Colonic mucosa (tissue), 4 donors: Measurements from ENCODE around the gene CDC45. TPM values are rescaled to one million over a fixed set of nuclear protein-coding genes. Genes with fewer than 3 reads are reported as not detected.
A peak's percentile ranks its signal among the peaks of the same experiment; 100 is the strongest.

Experiments used
- DNase-seq: peaks from one replicate; pipeline ENCODE4 v3.0.0-alpha.2; 2020
- H3K27ac ChIP-seq: fragments of 200-600 bp; one replicate; pipeline ENCODE4 v1.8.0; 2021
- H3K27me3 ChIP-seq: fragments of 200-600 bp; one replicate; pipeline ENCODE4 v1.8.0; 2021
- H3K36me3 ChIP-seq: fragments of 200-600 bp; one replicate; pipeline ENCODE4 v1.8.0; 2021
- H3K4me1 ChIP-seq: fragments of 200-600 bp; one replicate; pipeline ENCODE4 v1.8.0; 2021; ENCODE audit warnings: mild to moderate bottlenecking
- H3K4me3 ChIP-seq: fragments of 200-600 bp; one replicate; pipeline ENCODE4 v1.8.0; 2021
- H3K9ac ChIP-seq, 2 donors: one replicate each; pipeline ENCODE4 v1.7.0; 2013; ENCODE audit warnings: control low read depth in 2 of 2, low read depth in 2 of 2, low read length in 2 of 2
- H3K9me3 ChIP-seq: fragments of 200-600 bp; one replicate; pipeline ENCODE4 v1.8.0; 2021
- CTCF ChIP-seq: fragments of 200-600 bp; IDR thresholded peaks from one replicate; pipeline ENCODE4 v1.8.0; 2022; ENCODE audit warnings: antibody characterized with exemption, mild to moderate bottlenecking
- intact Hi-C: fragments of 100-400 bp; cut with DNase I; formaldehyde crosslinking; loops from one replicate; pipeline ENCODE4 v1.14.1; 2022
- total RNA-seq, 2 donors: library from RNA; stranded (reverse); fragmentation: NEBNext Ultra II Directional in 1 of 2; extraction: Animal tissue kit (Norgen Biotek cat#: 25700) in 1 of 2; gene quantifications; one replicate each; pipeline ENCODE4 v1.2.1, GENCODE V29; 2021
- donor health status: healthy.
- donor health status: DM: no; HTN: no; CAD: no.
- donor health status: DM: no; HTN: no; CAD: no.

Gene CDC45
- total RNA-seq, 2 donors from 2014 or later: 5.1 to 35.9 TPM

GRCh38 chr22:19523240-19524169 is 43.8 kb downstream of the CDC45 start:
- Histone ChIP-seq H3K36me3 (no peaks in the 10 kb centered on the region), H3K9me3 (no peaks in the 10 kb centered on the region), H3K4me3 (peak overlapping the region; percentile 17), H3K4me1 (no peaks in the 10 kb centered on the region), H3K9ac (peak overlapping the region in 1 of 2 donors; percentile 24), H3K27me3 (peaks cover 30% of the 10 kb centered on the region), H3K27ac (no peak overlapping the region)
- TF ChIP-seq CTCF: no peak
- no peak for DNase-seq
- intact Hi-C loops: no loop called here

- no peaks in the 10 kb centered on the region for H3K36me3 ChIP-seq
- H3K9ac ChIP-seq: peak within 1 kb of the TSS in 1 of 2 donors; percentile 24
- H3K27me3 ChIP-seq: peaks cover 30% of the 10 kb centered on the region
- no peaks in the 10 kb centered on the region for H3K4me1 ChIP-seq
- H3K27ac ChIP-seq: no peak within 1 kb of the TSS
- H3K4me3 ChIP-seq: peak within 1 kb of the TSS; percentile 17
- intact Hi-C loops: no loop called here
- no peaks in the 10 kb centered on the region for H3K9me3 ChIP-seq
- DNase-seq: no peak
- TF ChIP-seq CTCF: no peak
These were observed 44.7 kb downstream of the CDC45 start, which contains the start of gene CLDN5 for GRCh38 chr22:19524170-19525115. TSS of gene CLDN5 (minus strand) at chr22:19524410. CDS start at chr22:19524255, 155 bp downstream.

- no peaks in the 10 kb centered on the region for H3K9me3 ChIP-seq
- DNase-seq: no peak
- H3K4me3 ChIP-seq: no peak overlapping the region
- intact Hi-C loops: no loop called here
- no peaks in the 10 kb centered on the region for H3K36me3 ChIP-seq
- H3K4me1 ChIP-seq: no peaks in the 10 kb centered on the region
- H3K9ac ChIP-seq: peak overlapping the region in 1 of 2 donors; percentile 24
- no peak overlapping the region for H3K27ac ChIP-seq
- H3K27me3 ChIP-seq: peaks cover 30% of the 10 kb centered on the region
- no peak for TF ChIP-seq CTCF
These were observed 45.5 kb downstream of the CDC45 start for GRCh38 chr22:19525116-19525660.

- no peaks in the 10 kb centered on the region for H3K4me1 ChIP-seq
- no peak for DNase-seq
These were observed 45.9 kb downstream of the CDC45 start for GRCh38 chr22:19525666-19526065.

More at GRCh38 chr22:19525666-19526065, 45.9 kb downstream of the CDC45 start:
- no peaks in the 10 kb centered on the region for H3K9me3 ChIP-seq
- no peak overlapping the region for H3K4me3 ChIP-seq
- H3K9ac ChIP-seq: no peak overlapping the region
- H3K27me3 ChIP-seq: peaks cover 30% of the 10 kb centered on the region
- intact Hi-C loops: no loop called here
- no peaks in the 10 kb centered on the region for H3K36me3 ChIP-seq
- TF ChIP-seq CTCF: no peak
- H3K27ac ChIP-seq: no peak overlapping the region
